Chondrocyte (in vitro differentiated cells): ENCODE measurements around the gene ZNF664. TPM values are rescaled to one million over a fixed set of nuclear protein-coding genes. Genes with fewer than 3 reads are reported as not detected.

ENCODE experiments used
- DNase-seq: peaks from one replicate; pipeline ENCODE4 v3.0.0; 2021; ENCODE audit warnings: mixed read lengths, low spot score
- H3K27ac Mint-ChIP-seq: one replicate; pipeline ENCODE4 v1.8.0; 2021; ENCODE audit warnings: mild to moderate bottlenecking, moderate library complexity, mixed read lengths; ENCODE audit not compliant: unreplicated experiment
- H3K27me3 Mint-ChIP-seq: 2 replicates; pipeline ENCODE4 v1.8.0; 2021; ENCODE audit warnings: low read depth, mixed read lengths
- H3K36me3 Mint-ChIP-seq: 2 replicates; pipeline ENCODE4 v1.8.0; 2021; ENCODE audit warnings: low read depth, mixed read lengths
- H3K4me1 Mint-ChIP-seq: 2 replicates; pipeline ENCODE4 v1.8.0; 2021; ENCODE audit warnings: low read depth, mild to moderate bottlenecking, mixed read lengths
- H3K4me3 Mint-ChIP-seq: one replicate; pipeline ENCODE4 v1.8.0; 2021; ENCODE audit warnings: mild to moderate bottlenecking, moderate library complexity, mixed read lengths; ENCODE audit not compliant: unreplicated experiment
- H3K9me3 Mint-ChIP-seq: 2 replicates; pipeline ENCODE4 v1.8.0; 2021; ENCODE audit warnings: low read depth, mixed read lengths
- CTCF ChIP-seq: fragments of 200-600 bp; sonication (generic); IDR thresholded peaks from 2 replicates; pipeline ENCODE4 v1.5.0; 2021; ENCODE audit warnings: antibody characterized with exemption, mild to moderate bottlenecking, moderate library complexity
- total RNA-seq: library from RNA; stranded (reverse); gene quantifications from 3 replicates; pipeline ENCODE4 v1.2.1, GENCODE V29; 2021

The ZNF664 gene
- total RNA-seq, 1 donor from 2014 or later: 88.0 TPM

- Mint-ChIP-seq H3K27ac (peak overlapping the region; percentile 78), H3K4me3 (no peak overlapping the region), H3K27me3 (no peaks in the 10 kb centered on the region), H3K36me3 (peaks cover 30% of the 10 kb centered on the region), H3K9me3 (peaks cover 4% of the 10 kb centered on the region), H3K4me1 (peaks cover 52% of the 10 kb centered on the region)
- no peak for TF ChIP-seq CTCF
- peak; percentile 87 for DNase-seq
Observed at GRCh38 chr12:123942911-123943648, 29.9 kb upstream of the ZNF664 start.

- no peak overlapping the region for H3K4me3 Mint-ChIP-seq
- no peak for TF ChIP-seq CTCF
- H3K36me3 Mint-ChIP-seq: peaks cover 25% of the 10 kb centered on the region
- peaks cover 4% of the 10 kb centered on the region for H3K9me3 Mint-ChIP-seq
- peaks cover 49% of the 10 kb centered on the region for H3K4me1 Mint-ChIP-seq
- H3K27me3 Mint-ChIP-seq: no peaks in the 10 kb centered on the region
- H3K27ac Mint-ChIP-seq: no peak overlapping the region
- DNase-seq: no peak
Observed at GRCh38 chr12:123943816-123944215, 29.2 kb upstream of the ZNF664 start.

- H3K27me3 Mint-ChIP-seq: no peaks in the 10 kb centered on the region
- no peak for DNase-seq
- H3K4me1 Mint-ChIP-seq: peaks cover 49% of the 10 kb centered on the region
- TF ChIP-seq CTCF: no peak
- H3K36me3 Mint-ChIP-seq: peaks cover 21% of the 10 kb centered on the region
- H3K27ac Mint-ChIP-seq: no peak overlapping the region
- H3K9me3 Mint-ChIP-seq: peaks cover 4% of the 10 kb centered on the region
- no peak overlapping the region for H3K4me3 Mint-ChIP-seq
Observed at GRCh38 chr12:123944696-123945095, 28.3 kb upstream of the ZNF664 start.

- no peak overlapping the region for H3K4me3 Mint-ChIP-seq
Observed at GRCh38 chr12:123945287-123946151, 27.5 kb upstream of the ZNF664 start.

More at GRCh38 chr12:123945287-123946151, 27.5 kb upstream of the ZNF664 start:
- Mint-ChIP-seq H3K27me3 (no peaks in the 10 kb centered on the region), H3K27ac (no peak overlapping the region), H3K4me1 (peaks cover 55% of the 10 kb centered on the region), H3K9me3 (peaks cover 4% of the 10 kb centered on the region), H3K36me3 (peaks cover 20% of the 10 kb centered on the region)
- TF ChIP-seq CTCF: no peak
- no peak for DNase-seq
